Pancreas (tissue), 8 donors: ENCODE measurements around the gene UBQLN1. TPM values are rescaled to one million over a fixed set of nuclear protein-coding genes. Genes with fewer than 3 reads are reported as not detected.

Experiments used
- polyA plus RNA-seq, 2 donors: library from polyadenylated mRNA; stranded (reverse); fragments of 200-250 nt; gene quantifications; one replicate each; pipeline ENCODE4 v1.2.3, GENCODE V29; 2013
- total RNA-seq, 6 donors: library from RNA; stranded (reverse); fragmentation: NEBNext Ultra II Directional in 4 of 6; extraction: Animal tissue kit (Norgen Biotek cat#: 25700) in 4 of 6; gene quantifications; one replicate each; pipeline versions ENCODE4 v1.2.1 to v1.2.4, GENCODE V29; 2021 to 2023
- donor health status: healthy with polysubstance abuse.
- donor health status: DM: no; HTN: no; CAD: no; lungs with moderate emphysema.
- donor health status: DM: no; HTN: no; CAD: no.
- donor health status: Bipolar disorder and iron deficiency.
- donor health status: DM: yes; HTN: yes; CAD: no.
- donor health status: DM: no; HTN: no; CAD: no.
- donor health status: DM: no; HTN: no; CAD: no.
- donor health status: DM: yes; HTN: yes; CAD: no.

UBQLN1 gene
- total and polyA plus RNA-seq, 8 donors = 14.3 to 45.9 (median 36.7) TPM

Other genes with a start within 250 kb of the UBQLN1 start
- gene FRMD3, start 169.6 kb downstream of the UBQLN1 start, total RNA-seq = 1 to 10 TPM in 5 of 6 donors, under 1 TPM in 1; 0.87 to 2.6 (median 1.6) TPM
- gene FRMD3, start 169.6 kb downstream of the UBQLN1 start, polyA plus RNA-seq = 1 to 10 TPM in 1 of 2 donors, under 1 TPM in 1; 0.91 to 1.5 TPM
- gene IDNK, start 84.8 kb downstream of the UBQLN1 start, total RNA-seq = 1 to 10 TPM; 3.2 to 4.7 (median 4.2) TPM
- 10 to 100 TPM in 1 of 2 donors, 1 to 10 TPM in 1; 7.7 to 11.9 TPM for gene IDNK, start 84.8 kb downstream of the UBQLN1 start, polyA plus RNA-seq
- 1 to 10 TPM; 3.7 to 6.6 (median 5.8) TPM for gene GKAP1, start 109.8 kb upstream of the UBQLN1 start, total RNA-seq
- 10 to 100 TPM; 10.7 to 13.2 TPM for gene GKAP1, start 109.8 kb upstream of the UBQLN1 start, polyA plus RNA-seq
- 1 to 10 TPM; 3.0 to 5.3 (median 3.8) TPM for gene KIF27, start 213.5 kb upstream of the UBQLN1 start, total RNA-seq
- 1 to 10 TPM in 1 of 2 donors, under 1 TPM in 1; 0.80 to 1.4 TPM for gene KIF27, start 213.5 kb upstream of the UBQLN1 start, polyA plus RNA-seq